Gastrocnemius medialis (tissue), 4 donors: ENCODE data around the gene AAK1. TPM values are rescaled to one million over a fixed set of nuclear protein-coding genes. Genes with fewer than 3 reads are reported as not detected.

Experiments
- ATAC-seq, 2 donors: fragments of 150-250 bp; one replicate each; pipeline ENCODE4 v1.9.1; 2016
- DNase-seq, 2 donors: peaks; one replicate each; pipeline ENCODE4 v3.0.0-alpha.2; 2019
- H3K27ac ChIP-seq, 4 donors: fragments of 200-600 bp; sonication (generic); 1 replicate in 1 of 4; 2 replicates in 3 of 4; pipeline ENCODE4 v1.5.1; 2016 to 2018; ENCODE audit warnings: mild to moderate bottlenecking in 2 of 4, moderate library complexity in 1 of 4
- H3K27me3 ChIP-seq, 3 donors: fragments of 200-600 bp; sonication (generic) in 2 of 3; 1 replicate in 1 of 3; 2 replicates in 2 of 3; pipeline versions ENCODE4 v1.5.1 to v1.6.0; 2016 to 2019; ENCODE audit warnings: mild to moderate bottlenecking in 1 of 3, moderate library complexity in 1 of 3
- H3K36me3 ChIP-seq, 2 donors: fragments of 200-600 bp; sonication (generic) in 1 of 2; one replicate each; pipeline ENCODE4 v1.5.1; 2017 to 2018
- H3K4me1 ChIP-seq, 2 donors: fragments of 200-600 bp; sonication (generic) in 1 of 2; one replicate each; pipeline ENCODE4 v1.5.1; 2016 to 2017; ENCODE audit warnings: mild to moderate bottlenecking in 2 of 2
- H3K4me3 ChIP-seq, 4 donors: fragments of 200-600 bp; sonication (generic) in 3 of 4; 1 replicate in 1 of 4; 2 replicates in 3 of 4; pipeline ENCODE4 v1.5.1; 2016 to 2019; ENCODE audit warnings: mild to moderate bottlenecking in 2 of 4
- H3K9me3 ChIP-seq, 3 donors: fragments of 200-600 bp; sonication (generic) in 2 of 3; 1 replicate in 1 of 3; 2 replicates in 2 of 3; pipeline ENCODE4 v1.5.1; 2016 to 2019
- POLR2A ChIP-seq, 2 donors: fragments of 450-650 bp; IDR thresholded peaks; one replicate each; pipeline ENCODE4 v1.6.1; 2017; ENCODE audit warnings: antibody characterized with exemption in 2 of 2, mild to moderate bottlenecking in 2 of 2, moderate library complexity in 2 of 2
- in situ Hi-C, 4 donors: fragments of 200-750 bp; cut with MboI; loops; one replicate each; pipeline versions ENCODE4 v1.15.0 to v1.8.0; 2017; ENCODE audit warnings: low sequenced_read_pairs in 4 of 4
- intact Hi-C: fragments of 100-400 bp; cut with DNase I; formaldehyde crosslinking; loops from one replicate; pipeline ENCODE4 v1.15.1; 2023; ENCODE audit warnings: low total_unique reads
- total RNA-seq, 4 donors: library from RNA; depleted of rRNA; stranded (reverse); fragments of >200 nt; gene quantifications; one replicate each; pipeline versions ENCODE4 v1.1.0 to v1.2.3, GENCODE V29; 2016
- TF ChIP-seq, protein P1 (sequence below), 5 experiments: fragments of 450-650 bp in 3 of 5; fragments of 200-600 bp in 2 of 5; sonication (generic) in 2 of 5; IDR thresholded peaks in 4 of 5; conservative IDR thresholded peaks in 1 of 5; 1 replicate in 4 of 5; 2 replicates in 1 of 5; pipeline ENCODE4 v1.5.1; 2016 to 2019; ENCODE audit warnings: antibody characterized with exemption in 5 of 5, mild to moderate bottlenecking in 3 of 5, moderate library complexity in 3 of 5

The AAK1 gene
- total RNA-seq, 4 donors from 2014 or later: 30.0 to 47.3 (median 39.1) TPM

DNA sequence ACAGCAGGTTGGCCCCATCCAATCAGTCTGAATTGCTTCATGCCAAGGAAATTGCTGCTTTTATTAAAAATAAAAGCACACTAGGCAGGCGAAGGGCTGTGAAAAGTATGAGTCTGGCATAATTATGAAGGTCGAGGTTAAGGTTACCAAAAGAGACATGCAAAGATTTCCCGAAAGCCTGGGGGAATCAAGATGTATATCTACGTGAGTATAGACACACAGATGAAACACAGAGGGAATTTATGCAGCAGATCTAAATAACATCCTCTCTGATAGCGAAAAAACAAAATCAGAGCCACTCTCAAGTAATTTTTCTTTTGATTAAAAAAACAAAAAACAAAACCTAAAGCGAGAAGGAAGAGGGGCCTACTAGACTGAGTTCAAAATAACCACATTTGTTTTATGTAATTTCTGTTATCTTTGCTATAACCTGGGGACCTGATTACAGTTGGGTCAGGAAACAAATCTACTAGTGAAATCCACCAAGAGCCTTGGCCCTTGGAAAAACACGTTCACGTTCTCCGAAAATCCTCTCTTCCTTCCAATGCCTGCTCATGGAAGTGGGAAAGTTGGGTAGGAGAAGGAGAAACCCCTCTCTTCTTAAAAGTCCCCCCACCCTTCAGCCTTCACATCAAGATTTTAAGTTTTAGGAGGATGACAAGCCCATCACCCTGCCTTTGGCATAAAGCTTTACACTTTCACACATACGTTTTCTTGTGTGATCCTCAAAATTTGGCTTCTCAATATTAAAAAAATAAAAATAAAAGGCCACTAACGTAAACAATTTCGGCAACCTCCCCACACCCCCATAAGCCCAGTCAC, 1.4 kb downstream of the AAK1 start:
- ATAC-seq: no peak
- H3K36me3 ChIP-seq: no peaks in the 10 kb centered on the region
- no peaks in the 10 kb centered on the region for H3K9me3 ChIP-seq
- in situ Hi-C loops (loop anchor here in 3 of 4 donors (5.0 to 10.0 kb wide), 2 partner anchors 77 to 80 kb away; no protein-coding TSS in a partner anchor), intact Hi-C loops (loop anchor here (2.0 to 10.0 kb wide), 6 partner anchors 65 to 605 kb away; partner anchors contain the start of genes GFPT1, GMCL1, NFU1 and TIA1)
- DNase-seq: no peak
- peak overlapping the region; percentile 94 to 99 (median 96) for H3K27ac ChIP-seq
- H3K4me1 ChIP-seq: peaks cover 54 to 62% of the 10 kb centered on the region in 2 donors
- no peak for TF ChIP-seq POLR2A (IDR thresholded peaks at IDR 0.05)
- TF ChIP-seq, protein P1, sequence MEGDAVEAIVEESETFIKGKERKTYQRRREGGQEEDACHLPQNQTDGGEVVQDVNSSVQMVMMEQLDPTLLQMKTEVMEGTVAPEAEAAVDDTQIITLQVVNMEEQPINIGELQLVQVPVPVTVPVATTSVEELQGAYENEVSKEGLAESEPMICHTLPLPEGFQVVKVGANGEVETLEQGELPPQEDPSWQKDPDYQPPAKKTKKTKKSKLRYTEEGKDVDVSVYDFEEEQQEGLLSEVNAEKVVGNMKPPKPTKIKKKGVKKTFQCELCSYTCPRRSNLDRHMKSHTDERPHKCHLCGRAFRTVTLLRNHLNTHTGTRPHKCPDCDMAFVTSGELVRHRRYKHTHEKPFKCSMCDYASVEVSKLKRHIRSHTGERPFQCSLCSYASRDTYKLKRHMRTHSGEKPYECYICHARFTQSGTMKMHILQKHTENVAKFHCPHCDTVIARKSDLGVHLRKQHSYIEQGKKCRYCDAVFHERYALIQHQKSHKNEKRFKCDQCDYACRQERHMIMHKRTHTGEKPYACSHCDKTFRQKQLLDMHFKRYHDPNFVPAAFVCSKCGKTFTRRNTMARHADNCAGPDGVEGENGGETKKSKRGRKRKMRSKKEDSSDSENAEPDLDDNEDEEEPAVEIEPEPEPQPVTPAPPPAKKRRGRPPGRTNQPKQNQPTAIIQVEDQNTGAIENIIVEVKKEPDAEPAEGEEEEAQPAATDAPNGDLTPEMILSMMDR (IDR thresholded peaks at IDR 0.05 in 4 of 5, conservative IDR thresholded peaks at IDR 0.05 in 1 of 5): no peak
- peak overlapping the region; percentile 89 to 98 (median 94) for H3K4me3 ChIP-seq
- no peaks in the 10 kb centered on the region for H3K27me3 ChIP-seq

DNA sequence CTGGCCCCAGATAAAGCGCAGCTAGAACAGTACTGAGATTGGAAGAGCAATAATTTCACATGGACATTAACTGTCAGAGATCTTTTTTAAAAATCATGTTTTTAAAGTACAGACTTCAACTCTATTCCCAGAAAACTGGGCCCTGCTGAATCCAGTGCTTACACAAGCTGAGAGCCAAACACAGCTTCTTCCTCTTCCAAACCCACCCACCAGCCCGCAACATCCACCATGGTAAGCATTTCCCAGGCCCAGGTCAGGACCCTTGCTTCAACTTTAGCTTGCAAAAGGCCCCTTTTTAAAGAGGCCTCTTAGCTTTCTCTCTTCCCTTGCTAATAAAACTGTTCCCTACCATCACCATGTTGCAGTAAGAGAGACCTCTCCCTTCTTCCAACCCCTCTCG, 2.1 kb downstream of the AAK1 start:
- DNase-seq: no peak
- in situ Hi-C loops: loop anchor here in 3 of 4 donors (5.0 to 10.0 kb wide), 2 partner anchors 77 to 79 kb away; no protein-coding TSS in a partner anchor

DNA sequence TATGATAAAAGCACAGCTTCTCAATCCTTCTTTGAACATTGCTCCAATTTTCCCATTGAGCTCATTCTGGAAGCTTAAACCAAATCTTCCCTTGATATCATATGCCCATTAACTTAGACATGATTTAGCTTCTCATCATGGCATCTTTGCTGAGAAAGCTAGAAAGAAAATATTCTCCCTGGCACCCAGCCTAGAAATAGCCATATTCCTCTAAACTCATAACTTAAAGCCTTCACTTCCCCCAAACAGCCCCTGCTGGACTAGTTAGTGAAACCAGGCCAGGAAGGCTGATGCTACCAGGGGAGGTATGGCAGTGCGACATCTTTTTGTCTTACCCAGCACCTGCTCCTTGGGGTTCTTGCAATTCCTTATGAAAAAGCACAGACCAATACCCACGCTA, 4.3 kb downstream of the AAK1 start:
- H3K9me3 ChIP-seq: no peaks in the 10 kb centered on the region
- in situ Hi-C loops: no loop called here
- peaks cover 67 to 71% of the 10 kb centered on the region in 2 donors for H3K4me1 ChIP-seq
- TF ChIP-seq POLR2A (IDR thresholded peaks at IDR 0.05): no peak
- TF ChIP-seq, protein P1 (IDR thresholded peaks at IDR 0.05 in 4 of 5, conservative IDR thresholded peaks at IDR 0.05 in 1 of 5): no peak
- H3K27ac ChIP-seq: peak overlapping the region in 2 of 4 donors; percentile 13 to 99
- H3K4me3 ChIP-seq: no peak overlapping the region
- DNase-seq (no peak), ATAC-seq (no peak)
- intact Hi-C loops: no loop called here
- H3K27me3 ChIP-seq: no peaks in the 10 kb centered on the region
- no peaks in the 10 kb centered on the region for H3K36me3 ChIP-seq

More for the DNA sequence above, 2.1 kb downstream of the AAK1 start:
- peak overlapping the region; percentile 89 to 98 (median 94) for H3K4me3 ChIP-seq
- no peak for TF ChIP-seq POLR2A (IDR thresholded peaks at IDR 0.05)
- TF ChIP-seq, protein P1 (IDR thresholded peaks at IDR 0.05 in 4 of 5, conservative IDR thresholded peaks at IDR 0.05 in 1 of 5): no peak
- no peaks in the 10 kb centered on the region for H3K27me3 ChIP-seq
- no peaks in the 10 kb centered on the region for H3K36me3 ChIP-seq
- H3K4me1 ChIP-seq: peaks cover 59 to 67% of the 10 kb centered on the region in 2 donors
- intact Hi-C loops: loop anchor here (5.0 to 10.0 kb wide), 5 partner anchors 64 to 606 kb away; partner anchors contain the start of genes GFPT1, GMCL1 and TIA1
- peak overlapping the region; percentile 94 to 99 (median 96) for H3K27ac ChIP-seq
- no peak for ATAC-seq
- H3K9me3 ChIP-seq: no peaks in the 10 kb centered on the region

DNA sequence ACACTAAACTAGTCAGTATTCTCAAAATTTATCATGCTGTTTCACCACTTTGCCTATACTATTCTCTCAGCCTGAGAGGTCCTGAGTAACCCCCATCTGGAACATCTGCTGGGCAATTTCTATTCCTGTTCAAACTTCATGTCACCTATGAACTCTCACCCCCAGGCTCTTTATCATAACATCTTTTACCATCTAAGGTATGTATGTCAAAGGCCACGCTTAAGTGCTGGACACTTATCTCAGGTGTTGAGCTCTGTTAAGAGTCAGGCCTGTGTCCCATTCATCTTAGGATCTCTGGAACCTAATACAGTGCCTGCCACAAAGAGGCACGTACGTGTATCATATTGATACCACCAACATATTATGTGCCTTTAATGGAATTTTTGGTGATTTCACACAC, 4.9 kb downstream of the AAK1 start:
- Histone ChIP-seq H3K36me3 (no peaks in the 10 kb centered on the region), H3K27ac (peak overlapping the region in 1 of 4 donors; percentile 99), H3K27me3 (no peaks in the 10 kb centered on the region), H3K4me3 (no peak overlapping the region), H3K9me3 (no peaks in the 10 kb centered on the region), H3K4me1 (peaks cover 73 to 78% of the 10 kb centered on the region in 2 donors)
- DNase-seq: no peak
- in situ Hi-C loops: no loop called here
- intact Hi-C loops: no loop called here
- ATAC-seq: no peak
- TF ChIP-seq, protein P1 (IDR thresholded peaks at IDR 0.05 in 4 of 5, conservative IDR thresholded peaks at IDR 0.05 in 1 of 5): no peak
- TF ChIP-seq POLR2A (IDR thresholded peaks at IDR 0.05): no peak
